Fibroblast of the aortic adventitia (primary cell): ENCODE measurements around the gene COL12A1. TPM values are rescaled to one million over a fixed set of nuclear protein-coding genes. Genes with fewer than 3 reads are reported as not detected.

ENCODE experiments used
- DNase-seq: peaks from one replicate; pipeline ENCODE4 v3.0.0-alpha.2; 2010; ENCODE audit warnings: low read depth
- H3K4me3 ChIP-seq: 2 replicates; pipeline ENCODE4 v1.5.1; 2011; ENCODE audit warnings: low read depth, mild to moderate bottlenecking, control low read depth, low read length, moderate library complexity
- total RNA-seq: library from RNA; depleted of rRNA; stranded (reverse); fragments of >200 nt; gene quantifications from 2 replicates; pipeline ENCODE4 v1.2.3, GENCODE V29; 2012; ENCODE audit warnings: low replicate concordance
- TF ChIP-seq, protein P1 (sequence below): IDR thresholded peaks from 2 replicates; pipeline ENCODE4 v1.5.1; 2011; ENCODE audit warnings: mild to moderate bottlenecking, low read length, control low read depth, inconsistent platforms; ENCODE audit not compliant: insufficient read depth

Gene COL12A1
- total RNA-seq, 1 donor = 139 TPM

DNA sequence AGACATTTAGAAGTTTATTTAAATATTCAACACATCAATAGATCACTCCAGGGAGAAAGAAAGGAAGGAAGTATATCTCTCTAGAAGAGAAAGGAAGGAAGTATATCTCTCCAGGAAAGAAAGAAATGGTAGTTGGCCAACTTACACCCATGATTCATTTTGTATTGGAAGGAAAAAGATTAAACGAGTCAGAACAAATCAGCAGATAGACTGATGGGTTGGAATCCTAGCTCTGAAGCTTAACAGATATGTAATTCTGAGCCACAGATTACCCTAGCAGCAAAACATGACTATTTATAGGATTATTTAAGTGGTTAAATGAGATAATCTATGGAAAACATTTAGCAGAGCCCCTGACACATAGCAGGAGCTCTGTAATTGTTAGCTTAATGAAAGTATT, 27.1 kb downstream of the COL12A1 start:
- TF ChIP-seq, protein P1, sequence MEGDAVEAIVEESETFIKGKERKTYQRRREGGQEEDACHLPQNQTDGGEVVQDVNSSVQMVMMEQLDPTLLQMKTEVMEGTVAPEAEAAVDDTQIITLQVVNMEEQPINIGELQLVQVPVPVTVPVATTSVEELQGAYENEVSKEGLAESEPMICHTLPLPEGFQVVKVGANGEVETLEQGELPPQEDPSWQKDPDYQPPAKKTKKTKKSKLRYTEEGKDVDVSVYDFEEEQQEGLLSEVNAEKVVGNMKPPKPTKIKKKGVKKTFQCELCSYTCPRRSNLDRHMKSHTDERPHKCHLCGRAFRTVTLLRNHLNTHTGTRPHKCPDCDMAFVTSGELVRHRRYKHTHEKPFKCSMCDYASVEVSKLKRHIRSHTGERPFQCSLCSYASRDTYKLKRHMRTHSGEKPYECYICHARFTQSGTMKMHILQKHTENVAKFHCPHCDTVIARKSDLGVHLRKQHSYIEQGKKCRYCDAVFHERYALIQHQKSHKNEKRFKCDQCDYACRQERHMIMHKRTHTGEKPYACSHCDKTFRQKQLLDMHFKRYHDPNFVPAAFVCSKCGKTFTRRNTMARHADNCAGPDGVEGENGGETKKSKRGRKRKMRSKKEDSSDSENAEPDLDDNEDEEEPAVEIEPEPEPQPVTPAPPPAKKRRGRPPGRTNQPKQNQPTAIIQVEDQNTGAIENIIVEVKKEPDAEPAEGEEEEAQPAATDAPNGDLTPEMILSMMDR = no peak
- peak; percentile 31 for DNase-seq
- H3K4me3 ChIP-seq = no peak overlapping the region

DNA sequence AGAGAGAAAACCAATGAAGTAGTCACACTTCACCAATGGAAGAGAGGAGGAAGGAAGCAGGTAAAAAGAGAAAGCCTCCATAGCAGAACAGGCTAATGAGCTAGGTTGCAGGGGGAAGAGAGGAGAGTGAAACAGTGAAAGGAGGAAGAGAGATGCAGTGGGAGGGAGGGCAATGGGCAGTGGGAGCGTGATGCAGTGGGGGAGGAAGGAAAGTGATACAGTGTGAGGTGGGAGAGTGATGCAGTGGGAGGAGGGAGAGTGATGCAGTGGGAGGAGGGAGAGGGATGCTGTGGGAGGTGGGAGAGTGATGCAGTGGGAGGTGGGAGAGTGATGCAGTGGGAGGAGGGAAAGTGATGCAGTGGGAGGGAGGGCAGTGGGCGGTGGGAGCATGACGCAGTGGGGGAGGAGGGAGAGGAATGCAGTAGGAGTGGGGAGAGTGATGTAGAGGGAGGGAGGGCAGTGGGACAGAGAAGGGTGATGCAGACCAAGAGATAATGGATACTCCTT, 29.7 kb downstream of the COL12A1 start:
- no peak overlapping the region for H3K4me3 ChIP-seq
- DNase-seq = no peak
- TF ChIP-seq, protein P1 = no peak

DNA sequence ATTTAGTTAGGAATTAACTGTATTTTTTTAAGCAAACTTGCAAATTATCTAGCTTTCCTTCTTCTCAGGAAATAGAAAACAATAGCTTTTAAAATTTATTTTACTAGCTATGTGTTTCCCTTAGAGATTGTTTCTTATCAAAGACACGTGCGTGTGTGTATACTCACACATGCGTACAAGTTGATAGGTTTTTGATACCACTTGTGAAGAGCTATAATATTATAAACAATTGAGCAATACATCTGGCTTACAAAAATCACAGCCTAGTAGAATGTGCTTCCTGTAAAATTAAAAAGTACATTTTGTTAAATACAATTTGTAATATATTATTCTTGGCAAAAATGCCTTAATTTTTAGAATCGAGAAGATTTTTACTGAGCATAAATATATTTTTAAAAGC, 33.9 kb downstream of the COL12A1 start:
- DNase-seq = no peak
- TF ChIP-seq, protein P1 = no peak
- H3K4me3 ChIP-seq = no peak overlapping the region

DNA sequence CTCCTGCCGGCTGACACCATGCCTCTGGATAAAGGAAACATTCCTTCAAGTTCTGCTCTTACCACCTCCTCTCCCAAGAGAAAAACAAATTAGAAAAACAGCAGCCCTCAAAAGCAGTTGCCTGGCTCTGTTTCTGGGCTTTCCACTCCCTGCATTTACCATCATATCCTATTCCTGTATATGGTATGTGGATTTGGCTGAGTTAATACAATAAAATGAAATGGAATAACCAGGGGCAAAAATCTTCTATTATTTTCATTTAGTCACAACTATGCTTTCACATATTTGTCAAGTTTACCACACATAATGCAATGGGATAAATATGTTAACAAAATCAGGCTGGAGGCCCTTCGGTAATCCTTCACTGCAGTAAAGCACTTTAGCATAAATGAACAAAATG, 34.3 kb downstream of the COL12A1 start:
- peak; percentile 27 for DNase-seq
- TF ChIP-seq, protein P1 = no peak
- H3K4me3 ChIP-seq = no peak overlapping the region

DNA sequence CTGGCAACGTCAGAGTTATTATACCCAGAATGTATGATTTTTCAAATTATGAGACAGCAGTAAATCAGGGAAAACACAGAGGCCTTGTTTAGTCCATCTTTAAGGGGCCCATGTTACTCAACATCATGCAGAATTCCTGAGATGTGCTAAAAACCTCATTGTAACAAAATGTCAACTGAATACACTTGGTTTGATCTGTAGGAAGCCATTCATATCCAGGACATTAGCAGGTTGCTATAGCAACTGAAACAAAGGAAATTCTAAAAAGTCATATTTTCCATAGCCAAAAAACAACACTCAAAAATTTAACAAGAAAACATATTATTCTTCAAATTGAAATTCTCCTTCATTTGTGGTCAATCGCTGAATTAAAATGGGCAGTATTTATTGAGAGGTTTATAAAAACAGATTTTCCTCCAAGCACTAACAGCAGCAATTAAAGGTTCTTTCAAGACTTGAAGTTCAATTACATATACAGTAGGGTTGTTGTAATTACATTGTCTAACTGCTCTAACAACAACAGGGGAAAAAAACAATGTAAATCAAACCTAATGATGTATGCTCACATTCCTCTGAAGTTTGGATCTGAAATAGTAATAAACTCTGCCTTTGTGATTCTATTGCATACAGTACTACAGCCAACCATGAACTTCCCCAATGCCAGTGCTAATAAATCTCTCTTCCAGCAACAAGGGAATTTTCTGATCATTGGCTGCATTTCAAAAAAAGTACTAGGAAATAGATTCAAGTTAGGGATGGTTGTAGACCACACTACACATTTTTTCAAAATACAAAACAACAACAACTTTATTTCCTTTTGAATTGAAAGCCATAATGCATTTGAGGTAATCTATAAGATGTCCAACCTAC, 34.9 kb downstream of the COL12A1 start:
- peak; percentile 25 for DNase-seq
- H3K4me3 ChIP-seq = no peak overlapping the region
- TF ChIP-seq, protein P1 = no peak

DNA sequence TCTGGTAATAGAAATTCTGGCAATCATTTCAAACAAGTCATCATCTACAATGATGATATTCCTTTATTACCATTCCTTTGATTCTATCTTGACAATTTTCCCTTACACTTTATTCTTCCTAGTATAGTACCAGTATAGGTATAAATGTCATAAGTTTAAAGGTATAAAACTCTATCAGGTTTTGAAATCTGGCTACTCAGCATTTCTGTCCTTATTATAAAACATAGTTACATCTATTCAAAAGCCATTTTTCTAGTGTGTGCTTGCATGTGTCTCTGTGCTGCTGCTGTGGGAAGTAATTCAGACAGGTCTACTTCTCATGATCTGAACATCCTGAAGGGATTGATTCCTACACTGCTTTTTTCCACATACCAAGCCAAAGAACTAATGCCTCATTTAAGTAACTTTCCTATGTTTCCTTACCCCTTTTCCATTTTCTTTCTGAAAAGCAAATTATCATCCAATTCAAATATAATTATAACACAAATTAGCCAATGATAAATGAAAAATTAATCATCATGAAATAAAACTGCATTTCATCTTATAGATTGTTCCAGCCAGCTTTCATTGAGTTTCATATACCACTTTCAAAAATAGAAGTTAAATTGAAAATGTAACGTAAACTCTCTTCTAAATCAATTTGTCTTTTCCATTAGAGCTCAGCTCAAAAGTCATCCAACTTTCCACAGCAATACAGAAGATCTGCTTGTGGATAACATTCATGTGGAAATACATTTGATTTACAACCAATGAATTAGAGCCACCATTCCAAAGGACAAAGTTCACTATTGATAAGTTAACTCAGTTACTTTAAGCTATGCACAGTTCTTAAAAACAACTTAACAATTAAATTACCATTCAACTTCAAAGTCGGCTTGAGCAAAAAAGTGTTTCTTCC, 35.9 kb downstream of the COL12A1 start:
- TF ChIP-seq, protein P1 = no peak

More for the DNA sequence above, 35.9 kb downstream of the COL12A1 start:
- DNase-seq = no peak
- H3K4me3 ChIP-seq = no peak overlapping the region
